ENCODE results near the gene NSMCE1.

DNA sequence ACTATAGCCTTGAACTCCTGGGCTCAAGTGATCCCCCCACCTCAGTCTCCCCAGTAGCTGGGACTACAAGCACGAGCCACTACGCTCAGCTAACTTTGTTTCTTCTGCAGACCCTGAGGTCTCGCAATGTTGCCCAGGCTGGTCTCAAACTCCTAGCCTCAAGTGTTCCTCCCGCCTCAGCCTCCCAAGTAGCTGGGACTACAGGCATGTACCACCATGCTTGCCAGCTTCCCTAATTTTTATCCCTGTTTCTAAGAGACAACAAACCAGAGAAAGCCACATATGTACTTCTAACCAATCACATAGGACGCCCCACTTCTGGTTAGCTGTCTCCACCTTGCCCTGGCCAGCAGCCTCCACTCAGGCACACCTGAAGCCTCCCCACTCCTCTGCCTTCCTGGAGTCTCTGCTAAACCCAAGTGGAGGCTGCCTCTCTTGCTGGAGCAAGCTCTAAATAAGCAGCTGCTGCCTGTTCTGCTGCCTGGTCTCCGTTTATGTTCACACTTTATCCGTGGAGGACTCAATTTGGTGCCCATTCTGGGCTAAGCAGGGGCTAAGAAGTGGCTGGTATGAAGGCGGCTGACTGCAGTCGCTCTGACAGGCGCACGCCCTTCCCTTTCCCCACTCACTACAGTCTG, 24.7 kb downstream of the NSMCE1 start:
- TF ChIP-seq, protein P1, sequence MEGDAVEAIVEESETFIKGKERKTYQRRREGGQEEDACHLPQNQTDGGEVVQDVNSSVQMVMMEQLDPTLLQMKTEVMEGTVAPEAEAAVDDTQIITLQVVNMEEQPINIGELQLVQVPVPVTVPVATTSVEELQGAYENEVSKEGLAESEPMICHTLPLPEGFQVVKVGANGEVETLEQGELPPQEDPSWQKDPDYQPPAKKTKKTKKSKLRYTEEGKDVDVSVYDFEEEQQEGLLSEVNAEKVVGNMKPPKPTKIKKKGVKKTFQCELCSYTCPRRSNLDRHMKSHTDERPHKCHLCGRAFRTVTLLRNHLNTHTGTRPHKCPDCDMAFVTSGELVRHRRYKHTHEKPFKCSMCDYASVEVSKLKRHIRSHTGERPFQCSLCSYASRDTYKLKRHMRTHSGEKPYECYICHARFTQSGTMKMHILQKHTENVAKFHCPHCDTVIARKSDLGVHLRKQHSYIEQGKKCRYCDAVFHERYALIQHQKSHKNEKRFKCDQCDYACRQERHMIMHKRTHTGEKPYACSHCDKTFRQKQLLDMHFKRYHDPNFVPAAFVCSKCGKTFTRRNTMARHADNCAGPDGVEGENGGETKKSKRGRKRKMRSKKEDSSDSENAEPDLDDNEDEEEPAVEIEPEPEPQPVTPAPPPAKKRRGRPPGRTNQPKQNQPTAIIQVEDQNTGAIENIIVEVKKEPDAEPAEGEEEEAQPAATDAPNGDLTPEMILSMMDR (IDR thresholded peaks at IDR 0.05): no peak
- TF ChIP-seq POLR2A (IDR thresholded peaks at IDR 0.05): no peak
